ENCODE results near the gene MINPP1.
"Not testable (repeated sequence)": the region's sequence is repeated elsewhere in the genome, so short reads cannot be mapped to it uniquely, and the experiment has no call there.

Gene MINPP1, protein sequence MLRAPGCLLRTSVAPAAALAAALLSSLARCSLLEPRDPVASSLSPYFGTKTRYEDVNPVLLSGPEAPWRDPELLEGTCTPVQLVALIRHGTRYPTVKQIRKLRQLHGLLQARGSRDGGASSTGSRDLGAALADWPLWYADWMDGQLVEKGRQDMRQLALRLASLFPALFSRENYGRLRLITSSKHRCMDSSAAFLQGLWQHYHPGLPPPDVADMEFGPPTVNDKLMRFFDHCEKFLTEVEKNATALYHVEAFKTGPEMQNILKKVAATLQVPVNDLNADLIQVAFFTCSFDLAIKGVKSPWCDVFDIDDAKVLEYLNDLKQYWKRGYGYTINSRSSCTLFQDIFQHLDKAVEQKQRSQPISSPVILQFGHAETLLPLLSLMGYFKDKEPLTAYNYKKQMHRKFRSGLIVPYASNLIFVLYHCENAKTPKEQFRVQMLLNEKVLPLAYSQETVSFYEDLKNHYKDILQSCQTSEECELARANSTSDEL

DNA sequence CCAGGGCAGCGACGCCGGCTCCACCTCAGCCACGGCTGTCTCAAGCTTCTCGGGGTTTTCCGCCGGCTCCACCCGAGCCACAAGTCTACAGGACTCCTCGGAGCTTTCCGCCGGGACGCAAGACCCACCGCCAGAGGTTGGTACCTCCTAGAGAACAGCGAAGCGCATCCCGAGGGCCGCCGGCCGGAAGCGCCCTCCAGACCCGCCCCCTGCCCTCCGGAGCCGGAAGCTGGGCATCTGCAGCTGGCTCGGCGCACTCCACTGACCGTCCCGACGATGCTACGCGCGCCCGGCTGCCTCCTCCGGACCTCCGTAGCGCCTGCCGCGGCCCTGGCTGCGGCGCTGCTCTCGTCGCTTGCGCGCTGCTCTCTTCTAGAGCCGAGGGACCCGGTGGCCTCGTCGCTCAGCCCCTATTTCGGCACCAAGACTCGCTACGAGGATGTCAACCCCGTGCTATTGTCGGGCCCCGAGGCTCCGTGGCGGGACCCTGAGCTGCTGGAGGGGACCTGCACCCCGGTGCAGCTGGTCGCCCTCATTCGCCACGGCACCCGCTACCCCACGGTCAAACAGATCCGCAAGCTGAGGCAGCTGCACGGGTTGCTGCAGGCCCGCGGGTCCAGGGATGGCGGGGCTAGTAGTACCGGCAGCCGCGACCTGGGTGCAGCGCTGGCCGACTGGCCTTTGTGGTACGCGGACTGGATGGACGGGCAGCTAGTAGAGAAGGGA is at the start of gene MINPP1:
Gene MINPP1 (plus strand): TSS at position 254 of the 726 bp plus-strand sequence. CDS start 23 bp downstream, at position 277.
- peak; percentile 77 for DNase-seq (ENCODE audit: low spot score)

DNA sequence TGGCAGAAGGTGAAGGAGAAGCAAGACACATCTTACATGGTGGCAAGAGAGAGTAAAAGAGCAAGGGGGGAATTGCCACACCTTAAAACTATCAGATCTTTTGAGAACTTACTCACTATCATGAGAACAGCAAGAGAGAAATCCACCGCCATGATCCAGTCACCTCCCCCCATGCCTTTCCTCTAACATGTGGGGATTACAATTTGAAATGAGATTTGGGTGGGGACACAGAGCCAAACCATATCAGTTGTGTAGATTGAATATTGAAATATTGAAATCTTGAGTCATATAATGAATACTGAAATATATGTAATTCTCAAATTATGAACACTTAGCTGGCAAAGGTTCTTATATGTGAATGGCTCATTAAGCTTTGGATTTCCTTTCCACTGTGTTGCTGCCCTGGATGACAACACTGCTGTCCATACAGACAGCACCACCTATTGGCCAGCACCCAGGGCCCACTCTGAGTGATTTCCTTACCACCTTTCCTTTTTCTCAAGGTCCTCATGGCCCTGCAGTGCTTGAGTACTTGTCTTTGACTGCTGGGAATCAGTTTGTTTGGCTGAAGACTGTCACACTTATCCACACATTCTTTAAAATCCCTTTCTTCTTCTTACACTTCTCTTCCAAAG is 48.0 kb upstream of the MINPP1 start:
- DNase-seq (ENCODE audit: low spot score): not testable (repeated sequence)

DNA sequence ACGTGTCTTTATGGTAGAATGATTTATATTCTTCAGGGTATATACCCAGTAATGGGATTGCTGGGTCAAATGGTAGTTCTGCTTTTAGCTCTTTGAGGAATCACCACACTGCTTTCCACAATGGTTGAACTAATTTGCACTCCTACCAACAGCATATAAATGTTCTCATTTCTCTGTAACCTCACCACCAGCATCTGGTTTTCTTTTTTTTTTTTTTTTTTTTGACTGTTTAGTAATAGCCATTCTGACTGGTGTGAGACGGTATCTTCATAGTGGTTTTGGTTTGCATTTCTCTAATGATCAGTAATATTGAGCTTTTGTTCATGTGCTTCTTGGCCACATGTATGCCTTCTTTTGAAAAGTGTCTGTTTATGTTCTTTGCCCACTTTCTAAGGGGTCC is 42.9 kb upstream of the MINPP1 start:
- DNase-seq (ENCODE audit: low spot score): not testable (repeated sequence)

DNA sequence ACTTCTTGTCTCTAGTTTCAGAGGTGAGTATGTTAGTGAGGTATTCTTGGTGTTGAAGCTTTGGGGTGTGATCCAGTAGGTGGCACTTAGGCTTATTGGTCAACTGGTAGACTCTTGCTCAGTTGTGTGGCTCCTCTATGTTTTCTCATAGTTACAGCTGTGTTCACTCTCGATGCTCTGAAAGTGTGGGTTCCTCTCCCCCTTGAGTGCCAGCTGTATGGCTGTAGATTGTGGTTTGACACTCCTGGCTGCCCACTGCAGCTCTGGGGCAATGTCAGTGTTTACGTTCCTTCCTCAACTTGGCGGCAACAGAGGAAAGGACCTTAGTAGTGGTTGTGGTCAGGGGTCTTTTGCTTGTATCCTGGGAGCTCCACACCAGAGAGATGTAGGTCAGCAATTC is 37.8 kb upstream of the MINPP1 start:
- not testable (repeated sequence) for DNase-seq (ENCODE audit: low spot score)

DNA sequence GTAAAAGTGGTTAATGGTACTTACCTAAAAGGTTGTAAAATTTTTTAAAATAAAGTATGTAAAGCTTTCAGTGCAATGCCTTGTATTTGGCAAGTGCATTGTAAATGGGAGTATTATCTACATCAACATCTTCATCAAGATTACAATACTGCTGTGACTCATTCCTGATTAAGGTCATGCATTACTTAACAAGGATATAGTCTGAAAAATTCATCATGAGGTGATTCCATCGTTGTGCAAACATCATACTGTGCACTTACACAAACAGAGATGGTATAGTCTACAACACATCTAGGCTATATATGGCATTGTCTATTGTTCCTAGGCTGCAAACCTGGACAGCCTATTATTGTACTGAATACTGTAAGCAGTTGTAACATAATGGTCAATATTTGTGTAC is 16.0 kb upstream of the MINPP1 start:
- not testable (repeated sequence) for DNase-seq (ENCODE audit: low spot score)

DNA sequence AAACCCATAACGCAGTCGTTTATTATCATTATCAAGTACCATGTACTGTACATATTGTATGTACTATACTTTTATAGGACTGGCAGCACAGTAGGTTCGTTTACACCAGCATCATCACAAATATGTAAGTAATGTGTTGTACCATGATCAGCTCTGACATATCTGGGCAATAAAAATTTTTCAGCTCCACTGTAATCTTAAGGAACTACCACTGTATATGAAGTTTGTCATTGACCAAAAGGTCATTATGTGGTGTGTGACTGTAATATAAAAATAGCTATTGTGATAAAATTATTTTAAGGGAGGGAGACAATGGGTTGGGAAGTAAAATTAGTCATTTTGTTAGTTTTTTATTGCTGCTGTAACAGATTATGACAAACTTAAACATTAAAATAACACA is 14.4 kb upstream of the MINPP1 start:
- DNase-seq (ENCODE audit: low spot score): not testable (repeated sequence)

DNA sequence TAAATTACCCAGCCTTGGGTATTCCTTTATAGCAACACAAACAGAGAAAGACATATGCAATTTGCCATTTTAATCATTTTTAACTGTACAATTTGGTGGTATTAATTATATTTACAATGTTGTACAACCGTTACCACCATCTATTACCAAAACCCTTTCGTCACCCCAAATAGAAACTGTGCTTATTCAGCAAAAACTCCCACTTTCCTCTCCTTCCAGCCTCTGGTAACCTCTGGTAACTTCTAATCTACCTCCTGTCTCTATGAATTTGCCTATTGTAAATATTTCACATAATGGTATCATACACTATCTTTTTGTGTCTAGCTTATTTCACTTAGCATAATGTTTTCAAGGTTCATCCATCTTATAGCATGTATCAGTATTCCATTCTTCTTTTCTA is 12.2 kb upstream of the MINPP1 start:
- DNase-seq (ENCODE audit: low spot score): not testable (repeated sequence)

DNA sequence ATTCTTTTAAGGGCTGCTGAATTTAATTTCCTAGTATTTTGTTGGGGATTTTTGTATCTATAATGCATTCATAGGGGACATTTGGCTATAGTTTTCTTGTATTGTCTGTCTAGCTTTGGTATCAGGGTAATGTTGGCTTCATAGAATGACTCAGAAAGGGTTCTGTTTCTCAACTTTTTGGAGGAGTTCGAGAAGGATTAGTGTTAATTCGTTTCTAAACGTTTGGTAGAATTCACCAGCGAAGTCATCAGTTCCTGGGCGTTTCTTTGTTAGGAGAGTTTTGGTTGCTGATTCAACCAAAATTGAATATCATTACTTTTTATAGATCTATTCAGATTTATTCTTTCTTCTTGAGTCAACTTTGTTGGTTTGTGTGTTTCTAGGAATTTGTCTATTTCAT is 9.2 kb upstream of the MINPP1 start:
- DNase-seq (ENCODE audit: low spot score): not testable (repeated sequence)

DNA sequence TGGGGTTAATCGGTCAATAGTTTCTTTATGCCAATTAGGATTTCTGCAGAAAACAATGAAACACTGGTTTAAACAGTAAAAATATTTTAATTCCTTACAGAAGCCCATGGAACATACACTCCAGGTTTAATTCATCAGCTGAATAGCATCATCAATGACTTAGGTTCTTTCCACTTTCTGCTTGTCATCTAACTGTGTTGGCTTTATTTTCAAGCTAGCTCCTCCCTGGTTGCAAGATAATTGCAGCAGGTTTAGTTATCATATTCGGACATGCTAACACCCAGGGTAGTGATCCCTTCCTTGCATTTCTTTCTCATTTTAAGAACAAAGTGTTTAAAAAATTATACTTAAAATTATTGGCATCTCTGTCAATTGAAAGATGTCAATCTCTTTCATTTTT is 7.3 kb upstream of the MINPP1 start:
- DNase-seq (ENCODE audit: low spot score): not testable (repeated sequence)

DNA sequence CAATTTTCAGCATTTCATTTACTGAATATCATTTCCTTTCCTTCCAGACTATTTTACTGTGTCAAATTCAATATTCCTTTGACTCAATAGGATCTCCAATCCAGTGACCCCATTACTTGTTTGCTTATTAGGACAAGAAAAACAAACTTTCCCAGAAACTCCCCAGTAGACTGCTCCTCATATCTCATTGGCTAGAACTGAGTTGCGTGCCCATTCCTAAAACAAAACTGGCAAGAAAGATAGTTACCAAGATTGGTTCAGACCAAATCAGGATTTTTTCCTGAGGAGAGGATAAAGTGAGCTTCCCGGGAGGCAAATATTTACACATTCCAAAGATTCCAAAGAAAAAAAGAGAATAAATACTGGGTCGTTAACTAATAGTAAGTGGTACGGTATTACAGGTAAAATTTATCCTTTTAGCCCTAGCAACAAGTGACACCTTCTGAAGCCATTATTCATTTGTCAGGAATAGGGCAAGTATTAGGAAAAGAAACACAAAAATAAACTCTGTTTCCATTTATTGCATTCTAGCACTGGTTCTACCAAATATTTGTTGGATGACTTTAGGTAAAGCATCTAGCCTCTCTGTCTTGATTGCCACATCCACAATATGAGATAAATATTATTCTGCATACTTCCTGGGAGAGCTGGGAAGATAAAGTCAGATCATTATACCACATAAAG is 6.4 kb upstream of the MINPP1 start:
- DNase-seq (ENCODE audit: low spot score): not testable (repeated sequence)

DNA sequence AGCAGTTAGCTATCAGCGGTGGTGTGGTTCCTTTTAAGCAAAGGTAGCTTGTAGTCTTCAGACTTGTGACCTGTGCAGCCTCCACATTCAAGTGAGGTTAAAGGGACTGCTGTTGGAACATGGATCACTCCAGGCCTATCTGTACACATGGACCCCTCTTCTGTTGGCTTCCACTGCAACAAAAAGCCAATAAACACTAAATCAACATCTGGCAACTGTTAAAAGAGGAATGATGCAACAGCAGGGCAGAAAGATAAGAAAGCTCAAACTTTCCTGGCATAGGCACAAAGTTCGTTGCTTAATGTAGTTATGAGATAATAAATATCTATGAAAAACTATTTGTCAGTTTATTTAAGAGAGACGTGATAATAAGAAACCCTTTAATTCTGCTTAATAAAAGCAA is 4.0 kb upstream of the MINPP1 start:
- no peak for DNase-seq (ENCODE audit: low spot score)

DNA sequence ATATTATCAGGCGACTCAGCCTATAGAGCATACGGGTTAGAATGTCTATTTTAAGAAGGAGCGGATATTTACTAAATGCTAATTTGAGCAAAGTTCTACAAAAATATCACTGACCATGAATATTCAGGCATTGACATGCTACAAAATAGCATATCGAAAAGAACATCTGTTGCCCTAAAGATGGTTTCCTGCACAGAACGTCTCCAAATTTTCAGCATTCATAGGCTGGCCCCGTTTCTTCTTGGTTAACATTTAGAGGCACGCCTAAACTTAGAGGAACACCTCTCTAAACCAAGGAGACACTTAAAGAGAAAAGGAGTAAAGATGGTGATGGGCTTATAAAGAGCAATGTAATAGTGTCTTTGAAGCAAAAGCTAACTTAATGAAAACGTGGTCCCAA is 1.3 kb upstream of the MINPP1 start:
- DNase-seq (ENCODE audit: low spot score): no peak

DNA sequence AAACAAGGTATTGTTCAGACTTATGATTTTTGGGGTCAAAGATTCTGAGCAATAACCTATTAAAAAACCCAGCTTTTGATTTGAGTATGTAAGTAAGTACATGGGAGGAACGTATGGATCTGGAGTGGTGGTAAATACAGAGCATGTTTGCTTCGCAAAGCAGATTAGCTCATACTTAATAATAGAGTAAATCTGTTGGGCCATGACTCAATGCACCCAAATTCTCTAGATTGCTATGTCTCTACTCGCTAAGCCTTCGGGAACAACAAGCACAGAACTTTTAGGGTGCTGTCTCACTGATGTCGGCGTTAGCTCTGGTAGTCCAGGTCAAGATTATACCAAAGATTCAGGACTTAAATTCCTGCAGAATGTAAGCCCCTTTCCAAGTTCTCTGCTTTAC is 807 bp upstream of the MINPP1 start:
- DNase-seq (ENCODE audit: low spot score): no peak

DNA sequence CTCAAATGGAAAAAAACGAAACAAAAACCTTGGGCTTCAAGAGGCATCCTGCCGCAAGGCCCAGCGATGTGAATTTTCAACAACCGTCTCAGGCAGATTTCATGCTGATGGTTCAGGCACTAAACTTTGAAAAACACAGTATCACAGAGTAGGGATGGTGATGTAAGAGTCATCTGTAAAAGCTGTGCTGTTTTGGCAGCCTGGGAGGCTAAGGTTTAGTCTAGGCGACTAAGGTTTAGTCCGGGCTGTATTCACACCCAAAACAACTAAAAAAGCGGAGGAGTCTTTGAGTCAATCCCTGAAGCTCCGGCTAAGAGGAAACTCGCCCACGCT is 420 bp upstream of the MINPP1 start:
- DNase-seq (ENCODE audit: low spot score): no peak

DNA sequence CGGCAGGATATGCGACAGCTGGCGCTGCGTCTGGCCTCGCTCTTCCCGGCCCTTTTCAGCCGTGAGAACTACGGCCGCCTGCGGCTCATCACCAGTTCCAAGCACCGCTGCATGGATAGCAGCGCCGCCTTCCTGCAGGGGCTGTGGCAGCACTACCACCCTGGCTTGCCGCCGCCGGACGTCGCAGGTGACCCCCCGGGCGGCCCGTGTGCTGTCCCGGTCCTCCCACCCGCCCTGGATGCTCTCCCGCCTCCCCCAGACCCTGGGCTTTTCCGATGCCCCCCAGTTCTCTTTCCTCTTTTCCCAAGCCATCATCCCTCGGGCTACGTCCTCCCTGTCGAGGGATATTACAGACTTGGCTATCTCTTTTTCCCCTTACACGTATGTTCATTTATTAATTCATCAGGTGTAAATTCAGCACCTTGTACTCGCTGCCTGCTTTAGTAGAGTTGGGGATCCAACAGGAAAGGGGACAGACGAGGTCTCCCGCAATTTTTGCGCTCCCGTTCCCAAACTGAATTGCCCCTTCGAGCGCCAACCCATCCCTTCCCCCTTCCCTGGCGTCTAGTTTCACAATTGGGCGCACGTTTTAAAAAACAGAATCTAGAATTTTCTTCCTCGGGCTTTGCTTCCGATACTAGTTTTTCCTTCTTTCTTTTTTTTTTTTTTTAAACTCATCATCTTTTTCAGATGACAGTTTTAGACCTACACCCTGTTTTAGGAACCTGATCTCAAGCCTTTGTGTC is 846 bp downstream of the MINPP1 start:
- peak; percentile 50 for DNase-seq (ENCODE audit: low spot score)

DNA sequence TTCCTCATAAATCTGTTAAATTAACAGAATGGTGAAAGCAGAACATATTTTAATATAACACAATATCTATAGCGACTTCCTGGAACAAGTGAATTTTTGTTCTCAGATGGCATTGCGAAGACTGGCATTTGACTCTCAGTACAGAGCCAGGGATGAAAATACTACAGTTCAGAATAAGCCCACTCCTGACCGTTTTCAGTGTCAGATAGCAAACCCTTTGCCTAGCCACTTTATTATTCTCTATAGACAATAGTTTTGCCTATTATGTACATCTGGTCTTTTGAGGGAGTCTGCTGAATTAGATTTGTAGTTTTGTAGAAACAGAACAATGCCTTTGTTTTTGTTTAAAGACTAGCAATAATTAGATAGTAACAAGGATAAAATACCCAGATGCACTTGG is 2.3 kb downstream of the MINPP1 start:
- no peak for DNase-seq (ENCODE audit: low spot score)

DNA sequence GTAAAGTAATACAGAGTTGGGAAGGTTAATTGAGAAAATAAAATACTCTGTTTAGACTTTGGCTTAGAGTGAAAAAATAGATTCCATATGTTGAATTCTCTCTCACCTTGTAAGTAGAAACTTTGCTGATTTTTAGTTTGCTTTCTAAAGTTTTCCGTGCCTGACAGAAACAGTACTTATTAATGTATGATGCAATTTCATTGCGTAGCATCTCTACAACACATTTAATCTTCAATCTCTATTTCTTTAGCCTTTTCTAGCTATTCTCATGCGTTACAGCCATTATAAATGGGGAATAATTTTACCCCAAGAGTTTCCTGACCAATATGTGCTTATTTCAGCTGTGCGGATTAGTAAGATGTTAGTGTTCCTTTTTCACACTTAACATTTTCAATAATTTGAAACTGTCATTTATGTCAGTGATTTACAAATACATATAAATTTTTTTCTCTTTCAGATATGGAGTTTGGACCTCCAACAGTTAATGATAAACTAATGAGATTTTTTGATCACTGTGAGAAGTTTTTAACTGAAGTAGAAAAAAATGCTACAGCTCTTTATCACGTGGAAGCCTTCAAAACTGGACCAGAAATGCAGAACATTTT is 3.3 kb downstream of the MINPP1 start:
- no peak for DNase-seq (ENCODE audit: low spot score)

DNA sequence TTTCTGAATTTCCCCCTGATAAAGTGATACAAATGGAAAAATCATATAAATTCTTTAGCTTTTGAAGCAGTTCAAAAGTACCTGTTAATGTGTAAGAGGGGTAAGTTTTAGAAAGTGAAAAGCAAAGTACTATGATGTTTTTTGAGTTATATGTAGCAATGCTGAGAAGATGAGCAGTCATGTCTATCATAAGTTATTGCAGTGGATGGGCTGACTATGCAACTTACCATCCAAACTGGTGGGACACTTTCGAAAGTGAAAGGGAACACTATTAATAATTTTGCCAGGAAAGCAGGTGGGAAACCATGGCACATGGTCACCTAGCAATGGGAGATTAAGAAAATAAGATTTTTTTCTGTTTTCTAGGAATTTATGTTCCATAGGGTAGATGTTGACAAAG is 4.1 kb downstream of the MINPP1 start:
- DNase-seq (ENCODE audit: low spot score): no peak

DNA sequence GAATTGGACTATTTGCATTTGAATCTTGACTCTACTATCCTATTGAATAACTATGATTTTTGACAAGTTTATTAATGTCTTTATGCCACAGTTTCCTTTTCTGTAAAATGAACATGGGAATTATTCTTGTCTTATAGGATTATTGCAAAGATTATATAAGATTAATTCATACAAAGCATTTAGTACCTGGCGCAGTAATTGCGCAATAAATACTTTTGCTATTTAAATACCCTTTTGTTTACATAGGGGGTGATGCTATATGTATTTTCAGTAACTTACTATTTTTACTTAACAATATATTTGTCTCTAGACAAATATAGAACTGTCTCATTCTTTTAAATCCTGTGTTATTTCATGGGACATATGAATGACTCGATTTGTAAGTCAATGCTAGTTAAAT is 5.3 kb downstream of the MINPP1 start:
- no peak for DNase-seq (ENCODE audit: low spot score)

DNA sequence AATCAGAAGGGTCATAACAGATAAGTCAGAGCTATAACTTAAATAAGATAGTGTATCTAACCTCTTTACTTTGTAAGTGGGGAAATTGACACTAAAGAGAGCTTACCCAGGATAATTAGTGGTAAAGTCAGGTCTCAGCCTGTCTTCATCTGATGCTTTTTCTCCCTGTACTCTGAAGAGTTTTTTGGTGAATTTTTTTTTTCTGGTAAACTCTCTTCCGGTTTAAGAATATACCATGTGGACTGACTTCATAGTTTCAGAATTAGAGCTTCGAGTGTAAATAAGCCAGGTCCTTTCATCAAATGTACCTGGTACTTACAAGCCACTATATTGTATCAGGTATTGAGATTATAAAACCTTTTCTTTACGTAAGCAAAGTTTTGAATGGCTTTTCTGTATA is 6.8 kb downstream of the MINPP1 start:
- DNase-seq (ENCODE audit: low spot score): no peak

DNA sequence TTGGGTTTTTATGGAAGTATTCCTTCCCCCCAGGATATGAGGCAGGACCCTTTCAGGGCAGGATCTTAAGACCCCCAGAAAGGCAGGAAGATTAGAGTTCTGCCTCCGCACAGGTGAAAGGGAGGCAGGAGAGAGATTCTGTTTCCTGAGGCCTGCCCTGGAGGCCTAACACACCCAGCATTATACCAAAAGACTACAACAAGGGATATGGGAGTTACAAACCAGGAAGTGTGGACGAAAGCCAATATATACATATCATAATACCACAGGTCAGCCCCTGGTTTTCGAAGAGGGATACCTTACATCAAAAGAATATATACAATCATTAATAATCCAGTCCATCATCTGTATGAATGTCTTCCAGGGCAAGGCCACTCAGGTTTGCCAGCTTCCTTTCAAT is 14.2 kb downstream of the MINPP1 start:
- DNase-seq (ENCODE audit: low spot score): no peak
